Esophagus muscularis mucosa (tissue), 4 donors: ENCODE results near the gene HAS3. TPM values are rescaled to one million over a fixed set of nuclear protein-coding genes. Genes with fewer than 3 reads are reported as not detected.

Experiments
- DNase-seq: peaks from one replicate; pipeline ENCODE4 v3.0.0-alpha.2; 2017; ENCODE audit errors: extremely low spot score
- H3K27ac ChIP-seq, 4 donors: fragments of 200-600 bp; sonication (generic); replicated peaks in 1 of 4; 1 replicate in 3 of 4; 2 replicates in 1 of 4; pipeline ENCODE4 v1.5.1; 2016 to 2019; ENCODE audit warnings: mild to moderate bottlenecking in 1 of 4
- H3K27me3 ChIP-seq, 4 donors: fragments of 200-600 bp; sonication (generic); one replicate each; pipeline versions ENCODE4 v1.5.1 to v1.6.0; 2016 to 2019
- H3K36me3 ChIP-seq, 4 donors: fragments of 200-600 bp; sonication (generic); one replicate each; pipeline ENCODE4 v1.5.1; 2016 to 2019
- H3K4me1 ChIP-seq, 4 donors: fragments of 200-600 bp; sonication (generic); one replicate each; pipeline ENCODE4 v1.5.1; 2016 to 2019
- H3K4me3 ChIP-seq, 4 donors: fragments of 200-600 bp; sonication (generic); 1 replicate in 2 of 4; 2 replicates in 2 of 4; pipeline ENCODE4 v1.5.1; 2016 to 2019; ENCODE audit warnings: mild to moderate bottlenecking in 4 of 4, moderate library complexity in 1 of 4
- H3K9me3 ChIP-seq, 4 donors: fragments of 200-600 bp; sonication (generic); 1 replicate in 3 of 4; 2 replicates in 1 of 4; pipeline ENCODE4 v1.5.1; 2016 to 2019
- EP300 ChIP-seq: sonication (generic); formaldehyde crosslinking; IDR thresholded peaks from one replicate; pipeline ENCODE4 v1.6.1; 2017; ENCODE audit warnings: antibody characterized with exemption
- POLR2A ChIP-seq: fragments of 450-650 bp; IDR thresholded peaks from one replicate; pipeline ENCODE4 v1.6.1; 2017; ENCODE audit warnings: antibody characterized with exemption, moderate library complexity, mild to moderate bottlenecking, low read depth
- POLR2AphosphoS5 ChIP-seq, 2 donors: sonication (generic); formaldehyde crosslinking; IDR thresholded peaks; one replicate each; pipeline ENCODE4 v1.6.1; 2017; ENCODE audit warnings: antibody characterized with exemption in 2 of 2
- WGBS: methylation state at CpG from one replicate; pipeline ENCODE4 v1.1.5; 2018; 5-methylcytosine and 5-hydroxymethylcytosine counted together
- intact Hi-C: fragments of 100-400 bp; cut with DNase I; formaldehyde crosslinking; loops from one replicate; pipeline ENCODE4 v1.15.1; 2023
- total RNA-seq, 4 donors: library from RNA; depleted of rRNA; stranded (reverse); fragments of >200 nt; gene quantifications; one replicate each; pipeline versions ENCODE4 v1.1.0 to v1.2.1, GENCODE V29; 2016
- TF ChIP-seq, protein P1 (sequence below), 3 experiments: fragments of 200-600 bp in 2 of 3; fragments of 450-650 bp in 1 of 3; sonication (generic) in 2 of 3; IDR thresholded peaks; one replicate each; pipeline ENCODE4 v1.5.1; 2017 to 2019; ENCODE audit warnings: antibody characterized with exemption in 3 of 3, mild to moderate bottlenecking in 2 of 3, moderate library complexity in 1 of 3

The HAS3 gene
- total RNA-seq, 4 donors from 2014 or later = 0.13 to 1.3 (median 0.49) TPM

DNA sequence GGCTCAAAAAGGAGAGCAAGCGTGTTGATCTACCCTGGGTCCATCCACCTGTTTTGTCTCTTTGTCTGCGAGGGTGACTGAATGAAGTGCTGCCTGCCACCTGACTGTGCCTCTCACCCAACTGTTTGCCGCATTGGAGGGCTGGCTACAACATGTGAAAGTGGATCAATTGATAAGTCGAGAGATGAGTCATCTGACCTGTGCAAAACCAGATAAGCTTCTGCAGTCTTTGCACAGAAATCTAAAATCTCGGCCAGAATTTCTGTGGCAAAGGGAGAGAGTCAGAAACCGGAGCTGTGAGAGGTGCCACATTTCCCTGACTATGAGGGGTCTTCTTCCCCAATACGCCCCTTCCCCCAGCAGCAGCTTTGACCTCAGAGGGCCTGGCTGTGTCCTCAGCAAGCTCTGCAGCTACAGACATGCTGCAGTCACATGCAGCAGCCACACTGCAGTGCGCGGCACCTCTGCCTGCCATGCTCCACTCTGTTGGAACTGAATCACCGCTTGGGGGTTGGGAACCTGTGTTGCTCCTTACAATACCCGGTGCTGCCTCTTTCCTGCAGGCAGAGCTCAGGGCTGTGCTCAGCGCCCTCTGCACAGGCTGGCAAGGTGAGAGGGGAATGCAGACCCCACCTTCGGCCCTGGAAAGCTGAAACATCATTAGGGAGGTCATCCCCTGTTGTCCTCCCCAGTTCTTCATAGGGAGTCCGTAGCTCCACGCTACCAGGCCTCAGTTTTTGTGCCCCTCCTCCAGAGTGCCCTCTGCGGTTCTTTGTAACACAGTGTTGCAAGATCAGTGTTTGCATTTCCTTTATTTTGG lies 16.2 kb upstream of the HAS3 start:
- intact Hi-C loops = no loop called here
- H3K4me3 ChIP-seq = no peak overlapping the region
- H3K4me1 ChIP-seq = peaks cover 0 to 10% (median 4%) of the 10 kb centered on the region in 4 donors
- H3K27me3 ChIP-seq = no peaks in the 10 kb centered on the region
- WGBS = 51% methylated on average over 16 of the region's 16 CpGs
- no peaks in the 10 kb centered on the region for H3K9me3 ChIP-seq
- TF ChIP-seq EP300 (no peak), POLR2AphosphoS5 (IDR thresholded peaks at IDR 0.05) (no peak), POLR2A (no peak)
- TF ChIP-seq, protein P1, sequence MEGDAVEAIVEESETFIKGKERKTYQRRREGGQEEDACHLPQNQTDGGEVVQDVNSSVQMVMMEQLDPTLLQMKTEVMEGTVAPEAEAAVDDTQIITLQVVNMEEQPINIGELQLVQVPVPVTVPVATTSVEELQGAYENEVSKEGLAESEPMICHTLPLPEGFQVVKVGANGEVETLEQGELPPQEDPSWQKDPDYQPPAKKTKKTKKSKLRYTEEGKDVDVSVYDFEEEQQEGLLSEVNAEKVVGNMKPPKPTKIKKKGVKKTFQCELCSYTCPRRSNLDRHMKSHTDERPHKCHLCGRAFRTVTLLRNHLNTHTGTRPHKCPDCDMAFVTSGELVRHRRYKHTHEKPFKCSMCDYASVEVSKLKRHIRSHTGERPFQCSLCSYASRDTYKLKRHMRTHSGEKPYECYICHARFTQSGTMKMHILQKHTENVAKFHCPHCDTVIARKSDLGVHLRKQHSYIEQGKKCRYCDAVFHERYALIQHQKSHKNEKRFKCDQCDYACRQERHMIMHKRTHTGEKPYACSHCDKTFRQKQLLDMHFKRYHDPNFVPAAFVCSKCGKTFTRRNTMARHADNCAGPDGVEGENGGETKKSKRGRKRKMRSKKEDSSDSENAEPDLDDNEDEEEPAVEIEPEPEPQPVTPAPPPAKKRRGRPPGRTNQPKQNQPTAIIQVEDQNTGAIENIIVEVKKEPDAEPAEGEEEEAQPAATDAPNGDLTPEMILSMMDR (IDR thresholded peaks at IDR 0.05) = no peak
- DNase-seq = no peak
- no peak overlapping the region for H3K27ac ChIP-seq
- H3K36me3 ChIP-seq = peaks cover 0 to 18% (median 4%) of the 10 kb centered on the region in 4 donors

DNA sequence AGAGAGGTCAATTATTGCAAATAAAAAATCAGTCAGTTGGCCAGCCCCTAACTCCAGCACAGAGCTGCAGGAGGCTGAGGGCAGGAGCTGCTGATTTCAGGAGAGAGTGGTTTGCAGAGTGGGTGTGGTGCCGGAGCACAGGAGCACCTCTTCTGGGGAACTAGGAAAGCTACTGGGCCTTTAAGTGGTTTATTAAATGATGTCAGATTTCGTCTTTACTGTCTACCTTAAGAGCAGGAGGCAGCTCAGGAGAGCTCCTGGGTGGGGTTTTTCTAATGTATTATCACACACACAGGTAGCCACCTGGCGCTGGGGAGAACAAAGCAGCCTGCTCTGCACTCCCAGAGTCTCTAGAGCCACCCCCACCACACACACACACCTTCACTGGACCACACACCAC lies 11.5 kb upstream of the HAS3 start:
- DNase-seq = no peak
- TF ChIP-seq, protein P1 (IDR thresholded peaks at IDR 0.05) = no peak
- TF ChIP-seq POLR2A (no peak), EP300 (no peak), POLR2AphosphoS5 (IDR thresholded peaks at IDR 0.05) (no peak)
- H3K9me3 ChIP-seq = no peaks in the 10 kb centered on the region
- H3K36me3 ChIP-seq = no peaks in the 10 kb centered on the region
- WGBS = 92% methylated on average over 3 of the region's 3 CpGs
- H3K27ac ChIP-seq = no peak overlapping the region
- H3K4me1 ChIP-seq = peaks cover 0 to 7% (median 0%) of the 10 kb centered on the region in 4 donors
- H3K27me3 ChIP-seq = no peaks in the 10 kb centered on the region
- intact Hi-C loops = no loop called here
- no peak overlapping the region for H3K4me3 ChIP-seq

DNA sequence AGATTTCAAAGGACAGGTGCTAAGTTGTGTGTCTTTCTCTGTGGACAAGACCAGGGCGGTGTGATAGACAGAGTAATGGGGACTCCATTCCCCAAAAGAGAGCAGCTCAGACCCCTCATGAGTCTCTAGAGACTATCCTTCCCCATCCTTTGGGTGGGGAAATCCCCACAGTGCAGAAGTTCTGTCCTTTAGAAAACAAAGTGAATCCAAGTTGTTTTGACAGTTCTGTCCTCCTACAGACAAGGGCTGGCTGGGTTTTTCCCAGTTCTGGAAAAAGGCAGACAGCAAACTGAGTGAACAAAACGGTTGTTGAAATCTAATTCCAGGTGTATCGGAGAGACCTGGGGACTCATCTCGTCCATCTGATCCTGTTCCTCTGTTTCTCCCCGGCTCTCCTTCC lies 11.0 kb upstream of the HAS3 start:
- Histone ChIP-seq H3K4me3 (no peak overlapping the region), H3K27me3 (no peaks in the 10 kb centered on the region), H3K9me3 (no peaks in the 10 kb centered on the region), H3K27ac (no peak overlapping the region), H3K36me3 (no peaks in the 10 kb centered on the region), H3K4me1 (peaks cover 0 to 2% (median 0%) of the 10 kb centered on the region in 4 donors)
- DNase-seq = no peak
- 51% methylated on average over 5 of the region's 5 CpGs for WGBS
- intact Hi-C loops = no loop called here
- TF ChIP-seq EP300 (no peak), POLR2A (no peak)
- TF ChIP-seq, protein P1 (IDR thresholded peaks at IDR 0.05) = no peak

DNA sequence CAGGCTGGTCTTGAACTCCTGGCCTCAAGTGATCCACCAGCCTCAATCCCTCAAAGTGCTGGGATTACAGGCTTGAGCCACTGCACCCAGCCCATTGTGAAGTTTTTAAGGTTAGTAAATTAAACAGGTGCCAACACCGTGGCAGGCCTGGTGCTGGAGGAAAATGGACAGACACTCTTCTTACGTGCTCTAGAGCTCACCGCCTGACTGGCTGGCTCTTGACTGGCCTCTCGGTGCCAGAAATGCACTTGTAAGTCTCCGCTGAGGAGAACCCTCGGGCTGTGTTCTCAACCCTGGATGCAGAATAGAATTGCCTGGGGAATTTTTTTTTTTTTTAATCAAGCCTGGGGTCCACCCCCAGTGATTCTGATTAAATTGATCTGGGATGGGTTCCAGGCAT lies 10.3 kb upstream of the HAS3 start:
- Histone ChIP-seq H3K27me3 (no peaks in the 10 kb centered on the region), H3K36me3 (no peaks in the 10 kb centered on the region), H3K4me1 (peaks cover 0 to under 1% (median 0%) of the 10 kb centered on the region in 4 donors), H3K27ac (no peak overlapping the region), H3K4me3 (no peak overlapping the region), H3K9me3 (no peaks in the 10 kb centered on the region)
- TF ChIP-seq, protein P1 (IDR thresholded peaks at IDR 0.05) = no peak
- no peak for TF ChIP-seq POLR2A
- no peak for TF ChIP-seq POLR2AphosphoS5 (IDR thresholded peaks at IDR 0.05)
- no peak for TF ChIP-seq EP300
- WGBS = 89% methylated on average over 5 of the region's 6 CpGs
- intact Hi-C loops = no loop called here
- DNase-seq = no peak
